HG03432 (cell line): Measurements from ENCODE around the gene CFAP119.

Experiments used
- ATAC-seq: cut with Tn5 transposase; IDR thresholded peaks from one replicate; pipeline ENCODE4 v1.9.1; 2021; ENCODE audit warnings: mild to moderate bottlenecking, moderate library complexity; ENCODE audit not compliant: unreplicated experiment

Gene CFAP119

GRCh38 chr16:30715750-30716445, 46.0 kb downstream of the CFAP119 start:
- ATAC-seq, result no peak

- ATAC-seq, result no peak
Measured at GRCh38 chr16:30711712-30712111, 50.1 kb downstream of the CFAP119 start.

- ATAC-seq, result no peak
Measured at GRCh38 chr16:30710971-30711370, 50.9 kb downstream of the CFAP119 start.
